ENCODE measurements around the gene DUSP23.

The DUSP23 gene

DNA sequence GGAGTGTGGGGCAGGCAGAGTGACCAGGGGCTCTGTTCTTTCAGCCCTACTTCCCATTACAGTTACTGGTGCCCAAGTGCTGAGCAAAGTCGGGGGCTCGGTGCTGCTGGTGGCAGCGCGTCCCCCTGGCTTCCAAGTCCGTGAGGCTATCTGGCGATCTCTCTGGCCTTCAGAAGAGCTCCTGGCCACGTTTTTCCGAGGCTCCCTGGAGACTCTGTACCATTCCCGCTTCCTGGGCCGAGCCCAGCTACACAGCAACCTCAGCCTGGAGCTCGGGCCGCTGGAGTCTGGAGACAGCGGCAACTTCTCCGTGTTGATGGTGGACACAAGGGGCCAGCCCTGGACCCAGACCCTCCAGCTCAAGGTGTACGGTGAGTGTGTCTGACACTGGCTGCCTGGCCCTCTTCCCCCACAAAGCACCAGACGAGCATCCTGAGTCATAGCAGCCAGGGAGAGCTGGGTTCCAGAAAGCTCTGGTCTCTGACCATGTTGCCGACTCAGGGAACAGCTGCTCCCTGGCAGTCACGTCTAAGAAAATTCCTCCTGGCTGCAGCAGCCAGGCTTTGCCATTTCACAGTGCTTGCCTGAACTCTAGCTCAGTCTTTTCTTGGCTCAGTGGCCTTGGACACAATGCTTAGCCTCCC is 49.2 kb downstream of the DUSP23 start:
- Histone ChIP-seq H3K4me1 (ENCODE audit: control insufficient read depth in 1 of 2, insufficient read depth in 2 of 2, low read length in 2 of 2) (peaks cover 0 to 4% of the 10 kb centered on the region in 2 donors), H3K4me3 (ENCODE audit: low read depth in 1 of 2, low read length in 2 of 2) (no peak overlapping the region), H3K27me3 (ENCODE audit: low read depth, low read length) (no peaks in the 10 kb centered on the region), H3K9me3 (ENCODE audit: control insufficient read depth in 1 of 2, low read length in 2 of 2) (no peaks in the 10 kb centered on the region), H3K36me3 (ENCODE audit: control insufficient read depth in 1 of 2, insufficient read depth in 2 of 2, low read length in 2 of 2) (no peaks in the 10 kb centered on the region), H3K27ac (ENCODE audit: low read length) (no peak overlapping the region)

- no peaks in the 10 kb centered on the region for H3K9me3 ChIP-seq (ENCODE audit: control insufficient read depth in 1 of 2, low read length in 2 of 2)
- H3K36me3 ChIP-seq (ENCODE audit: control insufficient read depth in 1 of 2, insufficient read depth in 2 of 2, low read length in 2 of 2): no peaks in the 10 kb centered on the region
- H3K27ac ChIP-seq (ENCODE audit: low read length): no peak overlapping the region
- no peaks in the 10 kb centered on the region for H3K27me3 ChIP-seq (ENCODE audit: low read depth, low read length)
- H3K4me1 ChIP-seq (ENCODE audit: control insufficient read depth in 1 of 2, insufficient read depth in 2 of 2, low read length in 2 of 2): peaks cover 0 to 4% of the 10 kb centered on the region in 2 donors
- H3K4me3 ChIP-seq (ENCODE audit: low read depth in 1 of 2, low read length in 2 of 2): no peak overlapping the region
These were observed 50.0 kb downstream of the DUSP23 start for GRCh38 chr1:159830722-159831121.

- H3K4me1 ChIP-seq (ENCODE audit: control insufficient read depth in 1 of 2, insufficient read depth in 2 of 2, low read length in 2 of 2): peaks cover 0 to 4% of the 10 kb centered on the region in 2 donors
- no peaks in the 10 kb centered on the region for H3K27me3 ChIP-seq (ENCODE audit: low read depth, low read length)
- no peaks in the 10 kb centered on the region for H3K9me3 ChIP-seq (ENCODE audit: control insufficient read depth in 1 of 2, low read length in 2 of 2)
- H3K27ac ChIP-seq (ENCODE audit: low read length): no peak overlapping the region
- peaks cover 0 to 1% of the 10 kb centered on the region in 2 donors for H3K36me3 ChIP-seq (ENCODE audit: control insufficient read depth in 1 of 2, insufficient read depth in 2 of 2, low read length in 2 of 2)
- no peak overlapping the region for H3K4me3 ChIP-seq (ENCODE audit: low read depth in 1 of 2, low read length in 2 of 2)
These were observed 50.8 kb downstream of the DUSP23 start for GRCh38 chr1:159831412-159832141.

Measured in muscle layer of duodenum (tissue), 2 donors.